NCI-H1092 (cell line): Measurements from ENCODE around the gene ZNF235.
"Not testable (repeated sequence)": the region's sequence is repeated elsewhere in the genome, so short reads cannot be mapped to it uniquely, and the experiment has no call there.

Experiments
- DNase-seq: peaks from one replicate; lab custom pipeline; 2025; lab: John Stamatoyannopoulos, UW

The ZNF235 gene

GRCh38 chr19:44255705-44256411 is 49.0 kb downstream of the ZNF235 start:
- no peak for DNase-seq

GRCh38 chr19:44254496-44254895 is 50.3 kb downstream of the ZNF235 start:
- DNase-seq = no peak

GRCh38 chr19:44253392-44253791 is 51.4 kb downstream of the ZNF235 start:
- not testable (repeated sequence) for DNase-seq

- not testable (repeated sequence) for DNase-seq
These were observed 52.5 kb downstream of the ZNF235 start for GRCh38 chr19:44252332-44252731.

- no peak for DNase-seq
These were observed 68.4 kb downstream of the ZNF235 start for GRCh38 chr19:44236384-44236783.
